KMS-11 (cell line): Measurements from ENCODE around the gene C11orf16.

Experiments
- H2AFZ ChIP-seq: fragments of 200-600 bp; sonication (generic); 2 replicates; pipeline ENCODE4 v1.6.1; 2016; ENCODE audit warnings: antibody characterized with exemption, mixed run types, low read depth
- H3K27ac ChIP-seq: fragments of 200-600 bp; sonication (generic); 2 replicates; pipeline ENCODE4 v1.6.1; 2016; ENCODE audit warnings: mild to moderate bottlenecking, mixed run types
- H3K27me3 ChIP-seq: fragments of 200-600 bp; sonication (generic); 2 replicates; pipeline ENCODE4 v1.6.1; 2017; ENCODE audit warnings: mild to moderate bottlenecking, low read depth, mixed run types, moderate library complexity; ENCODE audit not compliant: insufficient read depth
- H3K36me3 ChIP-seq: fragments of 200-600 bp; sonication (generic); 2 replicates; pipeline ENCODE4 v1.6.1; 2017; ENCODE audit warnings: mild to moderate bottlenecking, mixed run types; ENCODE audit not compliant: insufficient read depth
- H3K4me1 ChIP-seq: fragments of 200-600 bp; sonication (generic); 2 replicates; pipeline ENCODE4 v1.6.1; 2016; ENCODE audit warnings: mild to moderate bottlenecking, low read depth, mixed run types; ENCODE audit not compliant: poor library complexity, severe bottlenecking
- H3K4me2 ChIP-seq: fragments of 200-600 bp; sonication (generic); 2 replicates; pipeline ENCODE4 v1.7.0; 2016; ENCODE audit warnings: mild to moderate bottlenecking, mixed run types
- H3K4me3 ChIP-seq: fragments of 200-600 bp; sonication (generic); IDR thresholded peaks from 2 replicates; pipeline ENCODE4 v1.6.1; 2017; ENCODE audit warnings: low read depth, low read length, mixed read lengths; ENCODE audit not compliant: insufficient read depth
- H3K79me2 ChIP-seq: fragments of 200-600 bp; sonication (generic); 2 replicates; pipeline ENCODE4 v1.6.1; 2016; ENCODE audit warnings: low read depth, mixed run types; ENCODE audit not compliant: insufficient read depth
- H3K9ac ChIP-seq: fragments of 200-600 bp; sonication (generic); 2 replicates; pipeline ENCODE4 v1.6.1; 2016; ENCODE audit warnings: mild to moderate bottlenecking, mixed run types
- H4K20me1 ChIP-seq: fragments of 200-600 bp; sonication (generic); 2 replicates; pipeline ENCODE4 v1.6.1; 2016; ENCODE audit warnings: mild to moderate bottlenecking, mixed run types; ENCODE audit not compliant: insufficient read depth
- TF ChIP-seq, protein P1 (sequence below): fragments of 200-600 bp; sonication (generic); conservative IDR thresholded peaks from 2 replicates; pipeline ENCODE4 v1.6.1; 2017; ENCODE audit warnings: low read depth, mild to moderate bottlenecking, antibody characterized with exemption, low read length, moderate library complexity, mixed read lengths

Gene C11orf16

DNA sequence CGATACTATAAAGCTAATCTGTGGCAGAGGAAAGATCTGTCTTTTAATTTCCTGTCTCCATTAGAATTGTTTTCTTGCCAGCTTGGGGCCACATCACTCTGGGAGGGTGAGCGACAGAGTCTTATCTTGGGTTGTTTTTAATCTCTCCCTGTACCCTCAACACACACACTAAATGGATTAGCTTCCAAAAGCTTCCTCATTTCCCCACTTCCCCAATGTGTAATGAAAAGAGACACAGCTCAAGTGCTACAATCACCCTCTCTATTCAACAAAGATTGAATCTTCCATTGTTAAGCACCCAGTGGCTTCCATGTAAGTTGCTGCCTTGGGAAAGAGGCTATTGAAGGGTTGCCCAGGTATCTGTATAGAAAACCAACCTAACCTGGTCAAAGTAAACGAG, 16.1 kb upstream of the C11orf16 start:
- H3K9ac ChIP-seq: no peak overlapping the region
- H3K4me2 ChIP-seq: no peak overlapping the region
- TF ChIP-seq, protein P1, sequence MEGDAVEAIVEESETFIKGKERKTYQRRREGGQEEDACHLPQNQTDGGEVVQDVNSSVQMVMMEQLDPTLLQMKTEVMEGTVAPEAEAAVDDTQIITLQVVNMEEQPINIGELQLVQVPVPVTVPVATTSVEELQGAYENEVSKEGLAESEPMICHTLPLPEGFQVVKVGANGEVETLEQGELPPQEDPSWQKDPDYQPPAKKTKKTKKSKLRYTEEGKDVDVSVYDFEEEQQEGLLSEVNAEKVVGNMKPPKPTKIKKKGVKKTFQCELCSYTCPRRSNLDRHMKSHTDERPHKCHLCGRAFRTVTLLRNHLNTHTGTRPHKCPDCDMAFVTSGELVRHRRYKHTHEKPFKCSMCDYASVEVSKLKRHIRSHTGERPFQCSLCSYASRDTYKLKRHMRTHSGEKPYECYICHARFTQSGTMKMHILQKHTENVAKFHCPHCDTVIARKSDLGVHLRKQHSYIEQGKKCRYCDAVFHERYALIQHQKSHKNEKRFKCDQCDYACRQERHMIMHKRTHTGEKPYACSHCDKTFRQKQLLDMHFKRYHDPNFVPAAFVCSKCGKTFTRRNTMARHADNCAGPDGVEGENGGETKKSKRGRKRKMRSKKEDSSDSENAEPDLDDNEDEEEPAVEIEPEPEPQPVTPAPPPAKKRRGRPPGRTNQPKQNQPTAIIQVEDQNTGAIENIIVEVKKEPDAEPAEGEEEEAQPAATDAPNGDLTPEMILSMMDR: no peak
- H4K20me1 ChIP-seq: no peaks in the 10 kb centered on the region
- H3K27ac ChIP-seq: no peak overlapping the region
- no peaks in the 10 kb centered on the region for H3K79me2 ChIP-seq
- H2AFZ ChIP-seq: no peak overlapping the region
- no peak overlapping the region for H3K4me3 ChIP-seq
- no peaks in the 10 kb centered on the region for H3K27me3 ChIP-seq
- no peaks in the 10 kb centered on the region for H3K36me3 ChIP-seq
- peaks cover 28% of the 10 kb centered on the region for H3K4me1 ChIP-seq

DNA sequence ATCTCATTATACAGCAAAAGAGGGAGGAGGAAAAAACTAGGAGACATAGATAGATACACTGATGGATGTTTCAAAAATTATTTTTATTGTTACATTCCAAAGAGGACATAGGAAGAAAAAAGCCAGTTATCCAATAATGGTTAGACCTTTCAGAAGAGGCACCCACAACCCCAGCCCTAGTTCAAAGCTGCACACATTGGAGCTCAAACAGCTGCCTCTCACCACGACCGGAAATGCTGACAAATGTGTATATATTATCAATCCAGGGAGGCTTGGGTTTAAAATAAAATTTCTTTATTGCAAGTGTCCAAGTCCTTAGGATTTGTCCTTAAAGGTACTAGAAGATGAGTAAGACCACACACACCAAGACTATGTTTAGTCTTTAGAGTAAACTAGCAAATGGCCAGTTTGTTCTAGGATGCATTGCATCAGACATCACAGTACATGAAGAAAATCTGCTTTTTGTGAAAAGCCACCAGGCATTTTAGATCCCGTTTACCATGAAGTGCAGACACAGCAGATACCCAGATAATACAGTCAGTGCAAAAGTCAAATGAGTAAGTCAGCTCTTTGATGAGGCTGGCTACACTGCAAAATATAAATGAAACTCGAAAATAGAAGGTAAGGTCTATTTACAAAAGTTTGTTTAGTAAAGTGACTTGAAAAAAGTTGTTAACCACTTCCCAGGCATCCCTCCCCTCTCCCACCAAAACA, 14.6 kb upstream of the C11orf16 start:
- Histone ChIP-seq H3K36me3 (no peaks in the 10 kb centered on the region), H3K4me2 (peak overlapping the region; percentile 68), H3K27me3 (no peaks in the 10 kb centered on the region), H2AFZ (no peak overlapping the region), H3K27ac (peak overlapping the region; percentile 67), H4K20me1 (no peaks in the 10 kb centered on the region), H3K79me2 (no peaks in the 10 kb centered on the region), H3K9ac (no peak overlapping the region; the same call in 1 of the 2 replicates), H3K4me1 (peaks cover 28% of the 10 kb centered on the region), H3K4me3 (no peak overlapping the region)
- TF ChIP-seq, protein P1: no peak

DNA sequence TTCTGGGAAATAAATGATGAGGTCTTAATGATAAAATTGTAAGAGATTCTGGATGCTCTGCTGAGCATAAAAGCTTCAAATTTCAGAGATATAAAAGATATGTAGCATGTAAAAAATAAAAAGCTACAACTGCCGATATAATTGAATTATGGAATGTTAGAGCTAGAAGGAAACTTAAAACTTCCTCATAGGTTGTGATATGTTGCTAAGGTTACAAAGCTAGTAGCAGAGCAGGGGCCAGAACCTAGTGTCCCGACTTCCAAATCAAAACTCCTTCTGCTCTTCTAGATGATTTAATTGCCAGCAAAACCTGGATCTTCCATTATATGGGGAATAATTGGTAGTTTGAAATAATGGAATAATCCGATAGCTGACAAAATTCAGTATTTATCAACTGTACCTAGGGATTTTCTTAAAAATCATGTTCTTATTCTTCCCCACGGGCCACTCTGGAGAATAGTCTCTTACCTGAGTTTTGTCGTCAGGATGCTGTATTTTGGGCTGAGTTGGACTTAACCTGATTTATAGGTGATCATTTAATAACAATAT, 9.8 kb upstream of the C11orf16 start, which contains the start of gene ASCL3:
Gene ASCL3 (minus strand): TSS at position 499 of the 549 bp plus-strand sequence. CDS start 4,855 bp downstream, outside the sequence.
- Histone ChIP-seq H2AFZ (no peak within 1 kb of the TSS), H3K79me2 (no peaks in the 10 kb centered on the region), H3K4me3 (no peak within 1 kb of the TSS), H4K20me1 (no peaks in the 10 kb centered on the region), H3K27me3 (no peaks in the 10 kb centered on the region), H3K4me2 (no peak within 1 kb of the TSS), H3K9ac (no peak within 1 kb of the TSS), H3K27ac (no peak within 1 kb of the TSS), H3K36me3 (no peaks in the 10 kb centered on the region), H3K4me1 (peaks cover 14% of the 10 kb centered on the region)
- TF ChIP-seq, protein P1: no peak

DNA sequence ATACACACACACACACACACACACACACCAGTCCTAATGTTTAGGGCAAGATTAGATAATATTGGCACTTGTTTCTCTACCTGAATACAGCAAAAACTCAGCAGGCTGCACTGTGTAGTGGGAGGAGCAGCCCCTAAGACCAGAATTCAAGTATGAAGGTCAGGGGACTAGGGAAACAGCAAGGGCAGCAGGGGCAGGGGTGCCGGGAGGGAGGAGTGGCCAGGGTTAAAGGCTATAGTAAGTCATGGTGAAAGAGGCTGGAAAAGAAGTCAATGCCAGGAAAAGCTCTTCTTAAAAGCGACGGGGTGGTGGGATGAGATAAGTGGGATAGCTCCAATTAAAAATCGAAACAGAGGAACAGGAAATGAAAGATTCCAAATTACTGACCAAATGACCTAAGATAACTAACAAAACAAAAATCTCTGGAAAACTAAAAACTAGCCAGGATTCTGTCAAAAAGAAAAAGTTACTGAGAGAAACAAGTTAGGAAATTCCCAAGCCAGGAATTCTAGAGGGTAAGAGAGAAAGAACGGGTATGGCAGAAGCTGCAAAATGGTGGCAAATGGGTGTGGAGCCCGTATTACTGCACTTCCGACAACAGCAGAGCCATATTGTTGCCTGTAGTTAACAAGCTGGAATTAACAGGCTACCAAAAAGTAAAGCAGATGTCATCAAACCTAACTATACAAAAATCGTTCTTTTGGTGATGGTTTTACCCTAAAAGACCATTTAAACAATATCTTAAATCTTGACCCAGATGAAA, 8.8 kb upstream of the C11orf16 start:
- no peak overlapping the region for H3K4me2 ChIP-seq
- no peaks in the 10 kb centered on the region for H3K36me3 ChIP-seq
- no peak overlapping the region for H3K4me3 ChIP-seq
- H3K79me2 ChIP-seq: no peaks in the 10 kb centered on the region
- no peaks in the 10 kb centered on the region for H3K27me3 ChIP-seq
- peaks cover 3% of the 10 kb centered on the region for H3K4me1 ChIP-seq
- no peak overlapping the region for H3K9ac ChIP-seq
- H2AFZ ChIP-seq: no peak overlapping the region
- H3K27ac ChIP-seq: no peak overlapping the region
- no peaks in the 10 kb centered on the region for H4K20me1 ChIP-seq
- TF ChIP-seq, protein P1: no peak
